Activated CD4-positive, alpha-beta T cell treated with anti-CD3 and anti-CD28 coated beads, Interleukin-2, amount 50 U/mL, for 4 hours (primary cell): ENCODE results near the gene CLASRP.
"Not testable (repeated sequence)": the region's sequence is repeated elsewhere in the genome, so short reads cannot be mapped to it uniquely, and the experiment has no call there.

Experiments used
- DNase-seq, 2 experiments: peaks; one replicate each; pipeline ENCODE4 v3.0.0-alpha.2; 2020

The CLASRP gene, protein sequence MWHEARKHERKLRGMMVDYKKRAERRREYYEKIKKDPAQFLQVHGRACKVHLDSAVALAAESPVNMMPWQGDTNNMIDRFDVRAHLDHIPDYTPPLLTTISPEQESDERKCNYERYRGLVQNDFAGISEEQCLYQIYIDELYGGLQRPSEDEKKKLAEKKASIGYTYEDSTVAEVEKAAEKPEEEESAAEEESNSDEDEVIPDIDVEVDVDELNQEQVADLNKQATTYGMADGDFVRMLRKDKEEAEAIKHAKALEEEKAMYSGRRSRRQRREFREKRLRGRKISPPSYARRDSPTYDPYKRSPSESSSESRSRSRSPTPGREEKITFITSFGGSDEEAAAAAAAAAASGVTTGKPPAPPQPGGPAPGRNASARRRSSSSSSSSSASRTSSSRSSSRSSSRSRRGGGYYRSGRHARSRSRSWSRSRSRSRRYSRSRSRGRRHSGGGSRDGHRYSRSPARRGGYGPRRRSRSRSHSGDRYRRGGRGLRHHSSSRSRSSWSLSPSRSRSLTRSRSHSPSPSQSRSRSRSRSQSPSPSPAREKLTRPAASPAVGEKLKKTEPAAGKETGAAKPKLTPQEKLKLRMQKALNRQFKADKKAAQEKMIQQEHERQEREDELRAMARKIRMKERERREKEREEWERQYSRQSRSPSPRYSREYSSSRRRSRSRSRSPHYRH

DNA sequence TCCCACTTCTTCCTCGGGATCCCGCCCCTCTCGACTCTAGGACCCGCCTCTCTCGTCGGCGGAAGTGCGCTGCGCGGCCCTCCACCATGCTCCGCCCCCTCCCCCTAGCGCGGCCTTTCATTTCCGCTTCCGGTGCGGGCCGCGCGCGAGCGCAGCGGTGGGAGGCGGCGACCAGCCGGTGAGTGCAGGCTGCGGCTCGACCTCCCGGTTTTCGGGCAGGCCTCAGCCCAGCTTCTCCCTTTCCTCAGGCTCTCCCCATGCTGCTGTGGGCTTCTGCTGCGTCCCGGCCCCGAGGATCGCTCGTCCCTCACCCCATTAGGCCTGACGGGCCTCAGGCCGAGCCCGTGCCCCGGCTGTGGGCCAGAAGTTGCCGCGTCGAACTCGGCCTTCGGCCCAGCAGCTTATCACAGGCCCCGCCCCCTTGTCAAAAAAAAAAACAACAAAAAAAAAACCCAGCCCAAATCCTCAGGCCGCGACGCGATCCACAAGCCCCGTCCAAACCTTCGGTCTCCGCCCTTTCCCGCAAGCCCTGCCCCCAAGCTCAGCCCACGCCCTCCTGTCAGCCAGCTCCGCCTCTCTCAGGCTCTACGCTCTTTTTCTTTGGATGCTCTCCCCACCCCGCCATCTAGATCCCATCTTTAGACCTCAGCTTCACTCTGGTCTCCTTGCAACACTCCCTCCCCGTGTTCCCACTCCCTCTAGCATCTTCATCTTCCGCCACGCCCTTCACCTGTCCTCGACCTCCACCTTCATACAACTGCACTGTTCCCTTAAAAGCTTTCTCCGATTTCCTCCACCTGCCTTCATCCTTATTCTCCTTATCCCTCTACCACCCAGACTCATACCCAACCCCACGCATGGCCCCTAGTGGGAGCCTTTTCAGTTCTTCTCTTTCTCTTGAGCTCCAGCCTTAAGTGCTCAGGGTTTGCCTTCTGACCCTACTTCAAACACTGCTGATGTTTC is at the start of gene CLASRP:
CLASRP (plus strand) TSS at position 115 of the 963 bp plus-strand sequence. CDS start 1,168 bp downstream, outside the sequence.
- peak; percentile 80 to 82 for DNase-seq

DNA sequence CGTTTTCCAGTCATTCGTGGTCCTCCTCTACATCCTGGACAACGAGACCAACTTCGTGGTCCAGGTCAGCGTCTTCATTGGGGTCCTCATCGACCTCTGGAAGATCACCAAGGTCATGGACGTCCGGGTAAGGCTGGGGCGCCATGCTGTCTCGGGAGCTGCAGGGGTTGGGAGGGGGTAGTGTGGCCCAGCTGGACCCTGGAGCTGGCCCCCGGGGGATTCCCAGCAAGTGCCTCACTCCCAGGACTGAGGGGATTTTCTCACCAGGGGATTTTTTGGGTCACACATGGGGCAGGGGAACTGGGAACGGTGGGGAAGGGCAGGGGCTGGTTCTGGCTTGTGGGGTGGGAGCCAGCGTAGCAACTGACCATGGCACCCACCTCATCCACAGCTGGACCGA is 48.4 kb upstream of the CLASRP start:
- DNase-seq = no peak

DNA sequence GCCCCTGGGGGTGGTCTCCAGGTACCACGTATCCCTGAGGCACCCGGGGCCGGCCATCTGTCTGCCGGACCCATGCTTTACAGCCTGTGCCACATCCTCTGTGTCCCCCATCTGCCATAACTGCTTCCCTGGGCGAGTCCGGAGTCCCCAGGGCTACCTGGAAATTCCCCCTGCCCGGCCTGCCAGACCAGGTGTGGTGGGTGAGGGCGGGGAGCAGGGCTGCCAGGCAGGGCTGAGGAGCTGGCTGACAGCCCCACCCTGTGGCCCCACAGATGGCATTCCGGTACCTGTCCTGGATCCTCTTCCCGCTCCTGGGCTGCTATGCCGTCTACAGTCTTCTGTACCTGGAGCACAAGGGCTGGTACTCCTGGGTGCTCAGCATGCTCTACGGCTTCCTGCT is 47.9 kb upstream of the CLASRP start:
- DNase-seq = no peak

DNA sequence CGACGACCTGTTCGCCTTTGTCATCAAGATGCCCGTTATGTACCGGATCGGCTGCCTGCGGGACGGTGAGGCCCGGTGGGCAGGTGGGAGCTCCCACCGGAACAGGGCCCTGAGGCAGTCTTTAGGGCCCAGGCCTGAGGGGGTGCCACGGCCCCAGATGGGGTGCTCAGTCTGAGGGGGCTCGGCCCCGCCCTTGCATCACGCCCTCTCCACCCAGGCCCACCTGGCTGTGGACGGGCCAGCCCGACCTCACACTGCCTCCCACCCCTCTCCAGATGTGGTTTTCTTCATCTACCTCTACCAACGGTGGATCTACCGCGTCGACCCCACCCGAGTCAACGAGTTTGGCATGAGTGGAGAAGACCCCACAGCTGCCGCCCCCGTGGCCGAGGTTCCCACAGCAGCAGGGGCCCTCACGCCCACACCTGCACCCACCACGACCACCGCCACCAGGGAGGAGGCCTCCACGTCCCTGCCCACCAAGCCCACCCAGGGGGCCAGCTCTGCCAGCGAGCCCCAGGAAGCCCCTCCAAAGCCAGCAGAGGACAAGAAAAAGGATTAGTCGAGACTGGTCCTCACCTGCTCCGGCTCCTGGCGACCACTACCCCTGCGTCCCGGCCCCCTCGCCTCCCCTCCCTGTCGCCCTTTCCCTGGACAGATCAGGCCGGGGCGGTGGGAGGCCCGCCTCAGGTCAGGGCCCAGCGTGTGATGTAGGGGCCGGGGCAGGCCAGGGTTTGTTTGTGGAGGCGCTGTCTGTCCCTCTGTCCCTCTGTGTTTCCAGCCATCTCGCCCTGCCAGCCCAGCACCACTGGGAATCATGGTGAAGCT is 46.3 kb upstream of the CLASRP start:
- DNase-seq = no peak

DNA sequence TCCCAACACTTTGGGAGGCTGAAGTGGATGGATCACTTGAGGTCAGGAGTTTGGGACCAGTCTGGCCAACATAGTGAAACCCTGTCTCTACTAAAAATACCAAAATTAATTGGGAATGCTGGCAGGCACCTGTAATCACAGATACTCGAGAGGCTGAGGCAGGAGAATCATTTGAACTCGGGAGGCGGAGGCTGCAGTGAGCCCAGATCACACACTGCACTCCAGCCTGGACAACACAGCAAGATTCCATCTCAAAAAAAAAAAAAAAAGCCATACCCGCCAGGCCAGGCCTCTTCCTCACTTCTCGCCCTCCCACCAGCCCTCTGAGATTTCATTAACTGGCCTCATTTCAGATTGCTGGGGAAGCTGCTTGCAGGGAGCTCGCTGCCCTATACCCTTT is 45.3 kb upstream of the CLASRP start:
- no peak for DNase-seq

DNA sequence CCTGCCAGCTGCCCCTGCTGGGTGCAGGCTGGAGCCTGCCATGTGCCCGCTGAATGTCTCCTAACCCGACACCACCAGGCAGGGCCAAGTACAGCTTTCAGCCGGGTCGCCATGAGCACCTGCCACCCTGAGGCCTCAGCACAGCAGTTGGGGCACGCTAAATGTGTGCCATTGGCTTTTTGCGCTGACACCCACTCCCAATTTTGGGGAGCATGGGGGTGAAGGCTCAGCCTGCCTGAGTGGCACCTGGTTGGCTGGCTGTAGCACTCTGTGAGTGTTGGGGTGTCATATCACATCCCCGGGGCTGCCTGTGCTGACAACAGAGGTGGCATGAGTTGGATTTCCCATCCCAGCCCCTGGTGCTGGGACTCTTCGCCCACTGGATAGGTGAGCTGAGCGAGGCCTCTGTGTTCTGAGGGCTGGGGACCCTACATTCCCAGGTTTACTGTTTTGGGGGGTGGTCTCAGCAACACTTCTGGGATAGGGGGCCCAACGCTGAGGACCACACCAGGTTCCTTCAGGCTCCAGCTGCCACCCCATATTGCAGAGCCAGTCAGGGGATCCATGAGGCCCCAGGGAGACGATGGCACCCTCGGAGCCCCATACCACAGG is 44.8 kb upstream of the CLASRP start:
- no peak for DNase-seq

DNA sequence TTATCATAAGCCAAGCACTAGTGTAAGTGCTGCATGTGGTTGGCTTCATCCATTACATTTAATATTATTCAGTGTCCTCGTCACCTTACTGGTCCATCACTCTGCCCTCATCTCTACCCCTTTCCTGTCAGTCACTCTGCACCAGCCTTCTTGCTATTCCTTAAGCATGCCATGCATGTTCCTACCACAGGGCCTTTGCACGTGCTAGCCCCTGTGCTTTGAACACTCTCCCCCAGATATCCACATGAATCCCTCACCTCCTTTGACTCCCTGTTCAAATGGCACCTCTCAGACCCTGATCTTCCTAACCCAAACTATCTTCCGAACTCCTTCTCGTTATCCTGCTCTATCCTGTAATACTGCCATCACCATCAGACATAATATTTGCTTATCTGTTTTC is 40.8 kb upstream of the CLASRP start:
- DNase-seq = no peak

DNA sequence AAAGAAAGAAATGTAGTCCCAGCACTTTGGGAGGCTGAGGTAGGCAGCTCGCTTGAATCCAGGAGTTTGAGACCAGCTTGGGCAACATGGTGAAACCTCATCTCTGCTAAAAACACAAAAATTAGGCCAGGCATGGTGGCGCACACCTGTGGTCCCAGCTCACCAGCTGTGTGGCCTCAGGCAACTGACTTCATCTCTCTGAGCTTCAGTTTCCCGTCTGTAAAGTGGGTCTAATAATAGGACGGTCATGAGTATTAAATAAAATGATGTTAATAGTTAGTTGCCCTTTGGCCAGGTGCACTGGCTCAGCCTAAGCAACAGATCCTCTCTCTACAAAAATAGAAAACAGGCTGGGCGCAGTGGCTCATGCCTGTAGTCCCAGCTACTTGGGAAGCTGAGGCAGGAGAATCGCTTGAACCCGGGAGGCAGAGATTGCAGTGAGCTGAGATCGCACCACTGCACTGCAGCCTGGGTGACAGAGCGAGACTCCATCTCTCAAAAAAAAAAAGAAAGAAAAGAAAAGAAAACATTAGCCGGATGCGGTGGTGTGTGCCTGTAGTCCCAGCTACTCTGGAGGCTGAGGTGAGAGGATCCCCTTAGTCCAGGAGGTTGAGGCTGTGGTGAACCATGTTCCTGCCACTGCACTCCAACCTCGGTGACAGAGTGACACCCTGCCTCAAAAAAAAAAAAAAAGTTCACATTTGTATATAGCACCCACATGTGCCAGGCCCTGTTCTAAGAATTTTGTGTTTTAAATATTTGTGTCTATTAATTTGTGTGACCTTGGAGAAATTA is 39.5 kb upstream of the CLASRP start:
- DNase-seq = not testable (repeated sequence)

DNA sequence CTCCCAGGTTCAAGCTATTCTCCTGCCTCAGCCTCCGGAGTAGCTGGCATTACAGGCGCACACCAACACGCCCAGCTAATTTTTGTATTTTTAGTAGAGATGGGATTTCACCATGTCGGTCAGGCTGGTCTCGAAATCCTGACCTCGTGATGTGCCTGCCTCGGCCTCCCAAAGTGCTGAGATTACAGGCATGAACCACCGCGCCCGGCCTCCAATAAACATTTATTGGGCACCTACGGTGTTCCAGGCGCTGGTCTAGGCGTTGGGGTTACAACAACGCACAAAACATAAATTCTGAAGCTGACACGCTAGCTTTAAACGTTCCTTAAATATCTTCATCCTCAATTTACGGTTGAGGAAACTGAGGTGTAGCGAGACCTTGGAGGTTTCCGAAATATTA is 38.2 kb upstream of the CLASRP start:
- not testable (repeated sequence) for DNase-seq

DNA sequence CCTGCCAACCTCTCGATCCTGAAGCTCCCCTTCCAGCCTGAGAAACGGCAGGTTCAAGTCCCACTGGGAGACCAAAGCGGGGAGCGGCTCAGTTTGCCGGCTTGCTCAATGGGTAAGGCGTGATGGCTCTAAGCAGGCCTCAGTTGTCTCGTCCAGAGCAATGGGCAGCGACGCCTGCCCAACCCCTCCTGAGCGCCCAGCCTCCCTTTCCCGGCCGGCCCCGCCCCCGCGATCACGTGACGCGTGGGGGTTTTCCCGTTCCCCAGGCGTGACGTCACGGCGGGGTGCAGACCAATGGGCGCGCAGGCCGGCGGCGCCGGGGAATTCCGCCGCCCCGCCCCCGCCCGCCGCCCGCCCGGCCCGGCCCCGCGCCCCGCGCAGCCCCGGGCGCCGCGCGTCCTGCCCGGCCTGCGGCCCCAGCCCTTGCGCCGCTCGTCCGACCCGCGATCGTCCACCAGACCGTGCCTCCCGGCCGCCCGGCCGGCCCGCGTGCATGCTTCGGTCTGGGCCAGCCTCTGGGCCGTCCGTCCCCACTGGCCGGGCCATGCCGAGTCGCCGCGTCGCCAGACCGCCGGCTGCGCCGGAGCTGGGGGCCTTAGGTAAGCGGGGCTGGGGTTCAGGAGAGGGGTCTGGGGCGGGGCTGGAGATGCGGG is 37.6 kb upstream of the CLASRP start, which contains the start of gene RELB:
RELB (plus strand) TSS at position 378 of the 653 bp plus-strand sequence; CDS start at position 494, 116 bp downstream.
- peak; percentile 93 to 95 for DNase-seq

DNA sequence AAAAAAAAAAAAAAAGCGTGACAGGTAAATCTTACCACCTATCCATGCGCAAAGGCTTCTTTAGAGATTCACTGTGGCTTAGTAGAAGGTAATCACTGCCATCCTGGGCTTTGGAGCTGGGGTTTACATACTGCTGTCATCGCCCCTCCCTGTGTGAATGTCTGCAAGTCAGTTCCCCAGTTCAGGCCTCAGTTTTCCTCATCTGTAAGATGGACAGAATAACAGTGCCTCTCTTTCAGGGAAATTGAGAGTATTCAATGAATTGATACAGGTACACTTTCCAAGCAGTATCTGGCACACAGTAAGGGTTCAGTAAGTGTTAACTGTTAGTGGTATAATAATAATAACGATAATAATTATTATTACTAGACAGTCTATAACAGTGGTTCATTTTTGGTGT is 35.4 kb upstream of the CLASRP start:
- DNase-seq = no peak

DNA sequence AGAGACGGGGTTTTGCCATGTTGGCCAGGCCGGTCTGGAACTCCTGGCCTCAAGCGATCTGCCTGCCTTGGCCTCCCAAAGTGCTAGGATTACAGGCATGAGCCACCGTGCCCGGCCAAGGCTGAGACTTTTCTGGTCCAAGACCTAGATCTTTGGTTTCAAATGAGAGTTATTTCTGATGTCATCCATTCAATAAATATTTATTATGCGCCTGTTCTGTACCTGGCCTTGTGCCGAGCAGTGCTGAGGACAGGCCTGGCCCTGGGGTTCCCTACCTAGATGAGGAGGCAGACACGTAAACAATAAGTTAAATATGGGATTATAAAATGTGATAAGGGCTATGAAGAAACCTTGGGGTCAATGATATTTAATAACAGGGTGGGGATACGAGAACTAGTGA is 33.1 kb upstream of the CLASRP start:
- no peak for DNase-seq

DNA sequence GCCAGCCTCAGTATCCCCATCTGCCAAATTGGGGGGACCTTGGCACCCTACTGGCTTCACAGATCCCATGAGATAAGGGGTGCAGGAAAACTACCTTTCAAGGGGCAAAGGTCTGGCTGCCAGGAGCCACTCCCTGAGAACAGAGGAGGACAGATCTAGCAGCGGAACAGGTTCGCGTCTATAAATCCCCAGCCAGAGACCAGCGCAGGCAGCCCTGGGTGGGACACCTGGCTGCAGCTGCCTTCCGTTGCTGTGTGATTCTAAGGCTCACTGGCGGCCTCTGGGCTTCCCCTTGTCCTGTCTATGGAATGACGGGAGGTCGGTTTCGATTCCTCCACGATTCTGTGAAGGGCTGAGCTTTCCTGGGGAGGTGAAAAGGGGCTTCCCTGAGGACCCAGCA is 30.3 kb upstream of the CLASRP start:
- no peak for DNase-seq

DNA sequence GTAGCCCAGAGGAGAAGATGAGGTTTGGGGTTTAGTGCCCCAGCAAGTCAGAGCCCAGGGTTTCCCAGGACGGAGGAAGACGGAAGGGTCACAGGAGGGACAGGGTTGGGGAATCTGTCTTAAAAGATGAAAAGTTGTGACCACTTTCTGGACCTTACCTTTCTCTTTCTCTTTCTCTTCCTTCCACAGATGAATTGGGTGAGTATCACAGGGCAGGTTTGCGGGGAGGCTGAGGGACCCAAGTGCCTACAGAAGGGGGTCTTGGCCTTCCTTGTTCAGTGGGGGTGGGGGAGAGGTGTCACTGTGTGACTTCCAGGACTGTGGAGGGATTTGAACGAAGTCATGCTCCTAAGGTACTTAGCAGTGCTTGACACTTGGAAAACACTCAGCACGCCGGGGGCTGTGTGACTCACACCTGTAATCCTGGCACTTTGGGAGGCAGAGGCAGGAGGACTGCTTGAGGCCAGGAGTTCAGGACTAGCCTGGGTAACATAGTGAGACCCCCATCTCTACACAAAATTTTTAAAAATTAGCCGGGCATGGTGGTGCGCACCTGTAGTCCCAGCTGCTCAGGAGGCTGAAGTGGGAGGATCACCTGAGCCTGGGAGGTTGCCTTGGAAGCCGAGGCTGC is 29.1 kb upstream of the CLASRP start:
- no peak for DNase-seq

DNA sequence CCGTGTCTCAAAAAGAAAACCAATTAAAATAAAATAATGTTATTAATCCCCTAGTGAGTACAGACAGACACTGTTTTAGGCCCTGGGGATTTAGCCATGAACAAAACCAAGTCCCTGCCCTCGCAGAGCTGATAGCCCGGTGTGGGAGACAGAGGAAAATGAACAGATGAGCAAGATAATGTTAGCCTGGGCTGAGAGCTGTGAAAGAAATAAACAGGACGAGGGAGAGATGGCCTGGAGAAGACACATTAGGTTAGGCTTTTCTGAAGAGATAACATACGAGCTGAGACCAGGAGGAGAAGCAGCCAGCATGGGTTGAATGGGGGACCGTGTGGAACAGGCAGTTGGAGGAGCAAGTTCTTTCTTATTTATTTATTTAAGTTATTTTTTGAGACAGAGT is 28.5 kb upstream of the CLASRP start:
- no peak for DNase-seq

DNA sequence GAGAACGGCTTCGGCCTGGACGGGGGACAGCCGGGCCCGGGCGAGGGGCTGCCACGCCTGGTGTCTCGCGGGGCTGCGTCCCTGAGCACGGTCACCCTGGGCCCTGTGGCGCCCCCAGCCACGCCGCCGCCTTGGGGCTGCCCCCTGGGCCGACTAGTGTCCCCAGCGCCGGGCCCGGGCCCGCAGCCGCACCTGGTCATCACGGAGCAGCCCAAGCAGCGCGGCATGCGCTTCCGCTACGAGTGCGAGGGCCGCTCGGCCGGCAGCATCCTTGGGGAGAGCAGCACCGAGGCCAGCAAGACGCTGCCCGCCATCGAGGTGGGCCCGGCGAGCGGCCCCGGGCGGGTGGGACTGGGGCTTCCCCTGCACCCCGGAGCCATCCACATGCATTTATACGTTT is 26.9 kb upstream of the CLASRP start:
- no peak for DNase-seq

DNA sequence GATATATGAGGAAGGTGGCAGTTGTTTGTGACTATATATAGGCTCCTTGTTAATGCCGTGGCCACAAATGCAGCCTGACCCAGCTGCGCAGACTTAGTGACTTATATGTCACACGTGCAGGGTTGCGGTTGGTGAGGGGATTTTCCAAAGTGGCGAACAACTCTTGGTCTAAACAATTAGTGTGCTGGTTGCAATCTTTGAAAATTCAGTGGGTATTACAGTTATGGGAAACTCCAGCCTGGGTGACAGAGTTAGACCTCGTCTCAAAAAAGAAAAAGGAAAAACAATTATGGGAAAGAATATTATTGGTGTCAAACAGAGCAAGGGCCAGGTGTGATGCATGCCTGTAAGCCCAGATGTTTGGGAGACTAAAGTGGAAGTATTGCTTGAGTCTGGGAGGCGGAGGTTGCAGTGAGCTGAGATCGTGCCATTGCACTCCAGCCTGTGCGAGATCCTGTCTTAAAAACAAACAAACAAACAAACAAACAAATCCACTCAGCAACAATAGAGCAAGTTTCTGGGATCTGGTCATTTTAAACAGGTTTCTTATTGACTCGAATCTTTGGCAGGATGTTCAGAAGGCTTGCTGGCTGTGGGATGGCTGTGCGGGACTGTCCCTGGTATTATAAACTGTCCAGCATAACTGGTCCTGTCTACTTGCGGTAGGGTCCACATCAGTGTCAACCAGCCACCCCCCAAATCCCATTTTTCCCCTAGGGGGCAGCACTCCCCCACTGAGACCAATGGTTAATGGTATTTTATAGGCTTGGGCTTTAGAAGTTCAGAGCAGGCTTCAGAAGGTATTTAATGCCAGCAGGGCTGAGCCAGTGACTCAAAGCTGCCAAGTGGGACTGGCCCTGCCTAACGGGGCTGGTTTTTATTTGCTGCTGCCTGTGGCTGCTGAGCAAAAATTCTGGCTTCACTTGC is 22.2 kb upstream of the CLASRP start:
- peak; percentile 67 to 68 for DNase-seq

DNA sequence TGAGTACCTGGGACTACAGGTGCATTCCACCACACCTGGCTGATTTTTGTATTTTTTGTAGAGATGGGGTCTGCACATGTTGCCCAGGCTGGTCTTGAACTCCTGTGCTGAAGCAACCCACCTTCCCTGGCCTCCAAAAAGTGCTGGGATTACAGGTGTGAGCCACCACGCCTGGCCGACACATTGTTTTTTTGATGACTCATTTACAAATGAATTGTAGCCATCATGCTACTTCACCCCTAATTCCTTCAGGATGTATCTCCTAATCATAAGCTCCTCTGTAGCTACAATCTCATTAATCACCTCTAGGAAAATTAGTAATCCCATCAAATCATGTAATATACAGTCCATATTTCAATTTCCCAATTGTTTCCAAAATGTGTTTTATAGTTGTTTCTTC is 19.7 kb upstream of the CLASRP start:
- DNase-seq = no peak

DNA sequence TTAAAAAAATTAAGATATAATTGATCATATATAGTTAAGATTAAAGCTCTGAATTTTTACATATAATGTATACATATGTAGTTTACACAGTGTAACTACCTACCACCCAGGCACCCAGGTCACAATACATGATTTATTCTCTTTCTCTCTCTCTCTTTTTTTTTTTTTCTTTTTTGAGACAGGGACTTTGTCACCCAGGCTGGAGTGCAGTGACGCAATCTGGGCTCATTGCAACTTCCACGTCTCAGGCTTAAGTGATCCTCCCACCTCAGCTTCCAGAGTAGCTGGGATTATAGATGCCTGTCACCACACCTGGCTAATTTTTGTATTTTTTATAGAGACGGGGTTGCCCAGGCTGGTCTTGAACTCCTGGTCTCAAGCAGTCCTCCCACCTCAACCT is 18.8 kb upstream of the CLASRP start:
- DNase-seq = no peak
